Activated naive CD4-positive, alpha-beta T cell treated with anti-CD3 and anti-CD28 coated beads, Interleukin-2, amount 50 U/mL, for 72 hours (primary cell): ENCODE results near the gene FAM131A. TPM values are rescaled to one million over a fixed set of nuclear protein-coding genes. Genes with fewer than 3 reads are reported as not detected.

Experiments used
- ATAC-seq, 2 donors: fragments of 150-1000 bp; cut with Tn5 transposase; 2 replicates each; pipeline ENCODE4 v1.10.0; 2021; ENCODE audit warnings: mild to moderate bottlenecking in 2 of 2, moderate library complexity in 2 of 2
- DNase-seq, 2 donors: peaks; one replicate each; pipeline ENCODE4 v3.0.0; 2021 to 2022; ENCODE audit warnings: low spot score in 2 of 2
- H3K27ac Mint-ChIP-seq, 2 donors: one replicate each; pipeline ENCODE4 v1.8.0; 2022; ENCODE audit warnings: mild to moderate bottlenecking in 2 of 2, mixed read lengths in 2 of 2
- H3K36me3 Mint-ChIP-seq, 2 donors: one replicate each; pipeline ENCODE4 v1.8.0; 2022; ENCODE audit warnings: mixed read lengths in 2 of 2
- H3K9me3 Mint-ChIP-seq, 2 donors: one replicate each; pipeline ENCODE4 v1.8.0; 2022; ENCODE audit warnings: mixed read lengths in 2 of 2
- total RNA-seq, 2 donors: library from RNA; stranded (reverse); gene quantifications; one replicate each; pipeline ENCODE4 v1.2.3, GENCODE V29; 2022

The FAM131A gene
- total RNA-seq, 2 donors from 2014 or later = 4.1 to 6.8 TPM

DNA sequence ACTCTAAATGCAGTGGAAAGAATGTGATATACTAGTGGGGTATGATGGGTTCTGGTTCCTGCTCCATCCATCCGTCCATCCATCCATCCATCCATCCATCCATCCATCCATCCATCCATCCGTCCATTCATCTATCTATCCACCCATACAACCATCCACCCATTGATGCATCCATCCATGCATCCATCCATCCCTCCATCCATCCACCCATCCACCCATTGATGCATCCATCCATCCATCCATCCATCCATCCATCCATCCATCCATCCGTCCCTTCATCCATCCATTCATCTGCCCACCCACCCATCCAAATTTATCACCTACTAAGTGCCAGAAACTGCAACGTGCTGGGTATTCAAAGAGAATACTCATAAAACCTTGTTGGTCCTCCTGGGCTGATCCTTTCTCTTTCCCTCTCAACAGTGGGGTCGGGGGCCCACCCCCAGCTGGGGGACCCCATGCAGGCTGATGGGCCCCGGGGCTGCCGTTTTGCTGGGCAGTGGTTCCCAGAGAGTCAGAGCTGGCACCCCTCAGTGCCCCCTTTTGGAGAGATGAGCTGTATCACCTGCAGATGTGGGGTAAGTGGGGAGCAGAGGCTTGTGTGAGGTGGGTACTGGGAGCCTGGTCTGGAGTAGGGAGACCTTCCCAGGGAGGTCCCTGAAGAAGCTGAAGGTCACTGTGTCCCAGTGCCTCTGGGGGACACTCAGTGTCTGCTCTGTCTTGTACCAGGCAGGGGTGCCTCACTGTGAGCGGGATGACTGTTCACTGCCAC is 51.0 kb downstream of the FAM131A start:
- no peak for DNase-seq
- Mint-ChIP-seq H3K9me3 (no peaks in the 10 kb centered on the region), H3K27ac (no peak overlapping the region), H3K36me3 (no peaks in the 10 kb centered on the region)
- no peak for ATAC-seq

DNA sequence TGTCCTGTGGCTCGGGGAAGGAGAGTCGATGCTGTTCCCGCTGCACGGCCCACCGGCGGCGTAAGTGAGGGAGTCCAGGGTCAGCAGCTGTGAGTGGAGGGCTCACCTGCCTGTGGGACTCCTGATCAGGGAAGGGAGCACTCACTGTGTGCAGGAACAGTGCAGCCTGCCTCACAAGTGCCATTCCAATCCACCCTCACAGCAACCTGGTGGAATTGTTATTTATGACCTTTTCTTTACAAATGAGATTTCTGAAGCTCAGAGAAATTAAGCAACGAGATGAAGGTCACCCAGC is 51.5 kb downstream of the FAM131A start:
- ATAC-seq (no peak), DNase-seq (no peak)
- Mint-ChIP-seq H3K27ac (no peak overlapping the region), H3K9me3 (no peaks in the 10 kb centered on the region), H3K36me3 (no peaks in the 10 kb centered on the region)

DNA sequence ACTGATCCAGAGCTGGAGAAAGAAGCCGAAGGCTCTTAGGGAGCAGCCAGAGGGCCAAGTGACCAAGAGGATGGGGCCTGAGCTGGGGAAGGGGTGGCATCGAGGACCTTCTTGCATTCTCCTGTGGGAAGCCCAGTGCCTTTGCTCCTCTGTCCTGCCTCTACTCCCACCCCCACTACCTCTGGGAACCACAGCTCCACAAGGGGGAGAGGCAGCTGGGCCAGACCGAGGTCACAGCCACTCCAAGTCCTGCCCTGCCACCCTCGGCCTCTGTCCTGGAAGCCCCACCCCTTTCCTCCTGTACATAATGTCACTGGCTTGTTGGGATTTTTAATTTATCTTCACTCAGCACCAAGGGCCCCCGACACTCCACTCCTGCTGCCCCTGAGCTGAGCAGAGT is 52.0 kb downstream of the FAM131A start:
- H3K9me3 Mint-ChIP-seq = no peaks in the 10 kb centered on the region
- no peak for ATAC-seq
- no peaks in the 10 kb centered on the region for H3K36me3 Mint-ChIP-seq
- no peak for DNase-seq
- H3K27ac Mint-ChIP-seq = no peak overlapping the region

DNA sequence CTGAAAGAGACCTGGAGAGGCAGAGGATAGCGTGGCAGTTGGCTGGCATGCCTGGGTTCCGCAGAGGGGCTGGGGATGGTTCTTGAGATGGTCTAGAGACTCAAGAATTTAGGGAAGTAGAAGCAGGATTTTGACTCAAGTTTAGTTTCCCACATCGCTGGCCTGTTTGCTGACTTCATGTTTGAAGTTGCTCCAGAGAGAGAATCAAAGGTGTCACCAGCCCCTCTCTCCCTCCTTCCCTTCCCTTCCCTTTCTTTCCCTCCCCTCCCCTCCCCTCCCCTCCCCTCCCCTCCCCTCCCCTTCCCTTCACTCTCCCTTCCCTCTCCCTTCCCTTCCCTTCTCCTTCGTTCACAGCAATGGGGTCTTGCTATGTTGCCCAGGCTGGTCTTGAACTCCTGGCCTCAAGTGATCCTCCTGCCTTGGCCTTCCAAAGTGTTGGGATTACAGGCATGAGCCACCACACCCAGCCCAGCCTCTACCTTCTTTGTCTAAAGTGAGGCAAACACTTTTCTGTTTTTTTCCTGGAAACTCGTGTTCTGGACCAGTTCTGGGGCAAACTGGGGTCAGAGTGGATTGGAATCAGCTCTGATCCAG is 52.6 kb downstream of the FAM131A start:
- H3K27ac Mint-ChIP-seq = no peak overlapping the region

DNA sequence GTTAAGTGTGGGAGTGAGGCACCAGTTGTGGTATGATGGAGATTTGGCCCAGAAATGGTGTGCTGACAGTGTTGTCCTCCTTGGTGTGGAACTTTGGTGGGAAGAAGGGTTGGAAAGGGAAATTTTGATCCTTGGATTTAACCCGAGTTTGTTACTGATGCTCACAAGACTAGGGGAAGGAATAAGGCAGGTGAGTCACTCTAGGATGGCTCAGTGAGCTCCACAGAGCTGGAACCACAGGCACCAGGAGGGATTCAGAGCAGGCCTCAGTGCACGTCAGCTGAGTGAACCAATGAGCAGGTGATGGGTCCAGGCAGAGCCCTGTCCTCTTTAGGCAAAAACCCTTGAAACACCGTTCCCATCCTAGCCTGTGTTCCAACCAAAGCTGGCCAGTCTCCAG is 53.9 kb downstream of the FAM131A start:
- no peak for DNase-seq
- Mint-ChIP-seq H3K27ac (no peak overlapping the region), H3K9me3 (no peaks in the 10 kb centered on the region), H3K36me3 (no peaks in the 10 kb centered on the region)
- no peak for ATAC-seq

More for the DNA sequence above, 52.6 kb downstream of the FAM131A start:
- no peak for DNase-seq
- ATAC-seq = no peak
- H3K9me3 Mint-ChIP-seq = no peaks in the 10 kb centered on the region
- no peaks in the 10 kb centered on the region for H3K36me3 Mint-ChIP-seq

DNA sequence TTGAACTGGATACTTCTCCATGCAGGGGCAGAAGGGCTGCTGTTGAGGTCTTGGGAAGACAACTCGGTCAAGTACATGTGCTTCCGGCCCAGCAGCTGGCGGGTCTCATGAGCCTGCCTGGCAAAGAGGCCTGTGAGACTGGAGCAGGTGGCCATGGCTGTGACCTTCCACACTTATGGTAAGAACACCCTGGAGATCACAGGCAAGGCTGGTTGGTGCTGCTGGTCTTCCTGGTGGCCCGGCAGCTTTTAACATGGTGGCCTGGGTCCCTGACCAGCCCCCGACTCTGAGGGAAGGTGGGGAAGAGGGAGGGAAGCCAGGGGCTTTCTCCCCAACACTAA is 57.9 kb downstream of the FAM131A start:
- no peak for ATAC-seq

More for the DNA sequence above, 57.9 kb downstream of the FAM131A start:
- H3K9me3 Mint-ChIP-seq = no peaks in the 10 kb centered on the region
- no peak for DNase-seq
- no peak overlapping the region for H3K27ac Mint-ChIP-seq
- H3K36me3 Mint-ChIP-seq = no peaks in the 10 kb centered on the region

Other genes with a start within 250 kb of the FAM131A start
- not detected for gene HTR3E, start 240.5 kb upstream of the FAM131A start, total RNA-seq
- gene EIF2B5, start 202.2 kb upstream of the FAM131A start, total RNA-seq = 10 to 100 TPM; 48.6 to 56.1 TPM
- 10 to 100 TPM; 30.1 to 41.7 TPM for gene DVL3, start 182.2 kb upstream of the FAM131A start, total RNA-seq
- gene AP2M1, start 162.7 kb upstream of the FAM131A start, total RNA-seq = 100 to 1,000 TPM; 207 to 288 TPM
- 10 to 100 TPM; 76.6 to 81.3 TPM for gene ABCF3, start 151.4 kb upstream of the FAM131A start, total RNA-seq
- gene VWA5B2, start 108.0 kb upstream of the FAM131A start, total RNA-seq = not detected
- 10 to 100 TPM; 35.5 to 35.8 TPM for gene ALG3, start 88.6 kb upstream of the FAM131A start, total RNA-seq
- 1 to 10 TPM; 8.3 to 9.9 TPM for gene EEF1AKMT4, start 87.9 kb upstream of the FAM131A start, total RNA-seq
- gene CAMK2N2, start 76.0 kb upstream of the FAM131A start, total RNA-seq = under 1 TPM; 0.18 to 0.34 TPM
- under 1 TPM in 1 of 2 donors, not detected in 1; 0.18 TPM for gene ECE2, start 61.6 kb upstream of the FAM131A start, total RNA-seq
- gene PSMD2, start 38.4 kb upstream of the FAM131A start, total RNA-seq = 100 to 1,000 TPM; 241 to 252 TPM
- 100 to 1,000 TPM; 256 to 376 TPM for gene EIF4G1, start 23.0 kb upstream of the FAM131A start, total RNA-seq
- 10 to 100 TPM in 1 of 2 donors, 1 to 10 TPM in 1; 6.5 to 13.9 TPM for gene CLCN2, start 24.0 kb downstream of the FAM131A start, total RNA-seq
- 100 to 1,000 TPM; 112 to 177 TPM for gene POLR2H, start 24.1 kb downstream of the FAM131A start, total RNA-seq
- not detected for gene THPO, start 40.6 kb downstream of the FAM131A start, total RNA-seq
- gene CHRD, start 42.5 kb downstream of the FAM131A start, total RNA-seq = under 1 TPM in 1 of 2 donors, not detected in 1; 0.49 TPM
- under 1 TPM in 1 of 2 donors, not detected in 1; 0.19 TPM for gene EPHB3, start 224.2 kb downstream of the FAM131A start, total RNA-seq